B cell (primary cell): ENCODE results near the gene MINDY2. TPM values are rescaled to one million over a fixed set of nuclear protein-coding genes. Genes with fewer than 3 reads are reported as not detected.

ENCODE experiments used
- ATAC-seq: fragments of 200-7000 bp; cut with Tn5 transposase; one replicate; pipeline ENCODE4 v1.10.0; 2021; ENCODE audit warnings: low read depth, mild to moderate bottlenecking, moderate number of reproducible peaks, moderate library complexity
- CTCF ChIA-PET: fragments of 350-600 bp; sonication (Branson Sonifier 250); formaldehyde crosslinking; loops from one replicate; lab custom pipeline; 2021; ENCODE audit warnings: antibody characterized with exemption, inconsistent platforms; lab: Charles Lee
- POLR2A ChIA-PET: fragments of 350-600 bp; sonication (Branson Sonifier 250); formaldehyde crosslinking; loops from one replicate; lab custom pipeline; 2021; ENCODE audit warnings: antibody characterized with exemption; lab: Charles Lee
- DNase-seq: peaks from one replicate; pipeline ENCODE4 v3.0.0; 2013
- H2AFZ ChIP-seq: 2 replicates; pipeline ENCODE4 v1.6.1; 2012; ENCODE audit warnings: mild to moderate bottlenecking, low read depth, low read length; ENCODE audit not compliant: insufficient read depth, poor library complexity, severe bottlenecking
- H3K27ac ChIP-seq, 2 donors: 1 replicate in 1 of 2; 2 replicates in 1 of 2; pipeline ENCODE4 v1.5.1; 2012 to 2013; ENCODE audit warnings: low read length in 2 of 2, mild to moderate bottlenecking in 2 of 2, moderate library complexity in 1 of 2
- H3K27me3 ChIP-seq, 4 experiments: fragments of 200-600 bp in 1 of 4; sonication (generic) in 1 of 4; replicated peaks in 1 of 4; 1 replicate in 2 of 4; 2 replicates in 2 of 4; pipeline versions ENCODE4 v1.6.1 to v1.7.0; 2013 to 2016; ENCODE audit warnings: low read length in 3 of 4, mild to moderate bottlenecking in 2 of 4, mixed read lengths in 1 of 4, moderate library complexity in 1 of 4; ENCODE audit not compliant: insufficient read depth in 4 of 4, control insufficient read depth in 3 of 4; ENCODE audit errors: control extremely low read depth in 1 of 4
- H3K36me3 ChIP-seq, 2 experiments: replicated peaks in 1 of 2; 1 replicate in 1 of 2; 2 replicates in 1 of 2; pipeline versions ENCODE4 v1.6.1 to v1.7.1; 2013; ENCODE audit warnings: low read length in 1 of 2; ENCODE audit not compliant: insufficient read depth in 2 of 2, control insufficient read depth in 1 of 2; ENCODE audit errors: control extremely low read depth in 1 of 2, extremely low read depth in 1 of 2
- H3K4me1 ChIP-seq, 2 donors: fragments of 200-600 bp in 1 of 2; sonication (generic) in 1 of 2; 1 replicate in 1 of 2; 2 replicates in 1 of 2; pipeline versions ENCODE4 v1.5.1 to v1.6.1; 2013 to 2017; ENCODE audit warnings: low read length in 2 of 2; ENCODE audit not compliant: control insufficient read depth in 2 of 2, insufficient read depth in 2 of 2
- H3K4me2 ChIP-seq: replicated peaks from 2 replicates; pipeline ENCODE3; 2012; ENCODE audit warnings: mild to moderate bottlenecking, low read depth, low read length; ENCODE audit not compliant: poor library complexity, severe bottlenecking
- H3K4me3 ChIP-seq, 5 experiments: fragments of 200-600 bp in 1 of 5; sonication (generic) in 1 of 5; 1 replicate in 3 of 5; 2 replicates in 2 of 5; pipeline versions ENCODE4 v1.5.1 to v1.7.0; 2011 to 2016; ENCODE audit warnings: low read length in 4 of 5, mild to moderate bottlenecking in 4 of 5, low read depth in 2 of 5, control low read depth in 1 of 5, moderate library complexity in 1 of 5; ENCODE audit not compliant: insufficient read depth in 1 of 5; ENCODE audit errors: control extremely low read depth in 1 of 5, extremely low read depth in 1 of 5
- H3K79me2 ChIP-seq: fragments of 200-600 bp; sonication (generic); one replicate; pipeline ENCODE4 v1.6.0; 2016; ENCODE audit warnings: low read length; ENCODE audit not compliant: control insufficient read depth, insufficient read depth
- H3K9ac ChIP-seq: fragments of 200-600 bp; sonication (generic); 2 replicates; pipeline ENCODE4 v1.6.1; 2017; ENCODE audit warnings: mild to moderate bottlenecking, low read length, moderate library complexity
- H3K9me3 ChIP-seq, 3 donors: one replicate each; pipeline versions ENCODE4 v1.6.1 to v1.7.1; 2013; ENCODE audit warnings: low read length in 2 of 3; ENCODE audit not compliant: control insufficient read depth in 2 of 3, insufficient read depth in 1 of 3; ENCODE audit errors: control extremely low read depth in 1 of 3
- H4K20me1 ChIP-seq: 2 replicates; pipeline ENCODE4 v1.6.0; 2012; ENCODE audit warnings: mild to moderate bottlenecking, low read length; ENCODE audit not compliant: insufficient read depth, control insufficient read depth, poor library complexity, severe bottlenecking
- H3K27ac Mint-ChIP-seq: one replicate; pipeline ENCODE4 v1.8.0; 2021; ENCODE audit warnings: mixed read lengths
- H3K27me3 Mint-ChIP-seq: one replicate; pipeline ENCODE4 v1.8.0; 2021; ENCODE audit warnings: mixed read lengths
- H3K4me1 Mint-ChIP-seq: one replicate; pipeline ENCODE4 v1.8.0; 2021; ENCODE audit warnings: mixed read lengths
- H3K4me3 Mint-ChIP-seq: one replicate; pipeline ENCODE4 v1.8.0; 2021; ENCODE audit warnings: mixed read lengths
- H3K9me3 Mint-ChIP-seq: one replicate; pipeline ENCODE4 v1.8.0; 2022; ENCODE audit warnings: mixed read lengths; ENCODE audit not compliant: insufficient read depth
- EZH2 ChIP-seq: IDR thresholded peaks from 2 replicates; pipeline ENCODE4 v1.6.1; 2012; ENCODE audit warnings: borderline replicate concordance, low read depth, mild to moderate bottlenecking, moderate library complexity, low read length; ENCODE audit not compliant: insufficient read depth, poor library complexity, severe bottlenecking
- WGBS: methylation state at CpG from one replicate; pipeline ENCODE4 v1.1.5; 2013; ENCODE audit warnings: missing lambda C conversion rate; ENCODE audit not compliant: insufficient coverage; 5-methylcytosine and 5-hydroxymethylcytosine counted together
- intact Hi-C: fragments of 100-400 bp; cut with micrococcal nuclease; formaldehyde crosslinking; loops from one replicate; pipeline ENCODE4 v1.10.0; 2022
- polyA plus RNA-seq: library from polyadenylated mRNA; depleted of rRNA; stranded (reverse); fragments of >200 nt; gene quantifications from 2 replicates; pipeline ENCODE4 v1.2.3, GENCODE V29; 2012
- total RNA-seq, 2 donors: library from RNA; stranded (reverse); fragments of 120-200 nt in 1 of 2; gene quantifications; 1 replicate in 1 of 2; 2 replicates in 1 of 2; pipeline versions ENCODE4 v1.2.3 to v1.2.4, GENCODE V29; 2013 to 2022
- TF ChIP-seq, protein P1 (sequence below): fragments of 200-600 bp; IDR thresholded peaks from one replicate; pipeline ENCODE4 v1.8.0; 2022; ENCODE audit warnings: antibody characterized with exemption, mild to moderate bottlenecking

The MINDY2 gene
- total and polyA plus RNA-seq, 2 donors (not counting 1 experiment from before 2014, with no cell fraction given), result 2.3 to 16.6 TPM

DNA sequence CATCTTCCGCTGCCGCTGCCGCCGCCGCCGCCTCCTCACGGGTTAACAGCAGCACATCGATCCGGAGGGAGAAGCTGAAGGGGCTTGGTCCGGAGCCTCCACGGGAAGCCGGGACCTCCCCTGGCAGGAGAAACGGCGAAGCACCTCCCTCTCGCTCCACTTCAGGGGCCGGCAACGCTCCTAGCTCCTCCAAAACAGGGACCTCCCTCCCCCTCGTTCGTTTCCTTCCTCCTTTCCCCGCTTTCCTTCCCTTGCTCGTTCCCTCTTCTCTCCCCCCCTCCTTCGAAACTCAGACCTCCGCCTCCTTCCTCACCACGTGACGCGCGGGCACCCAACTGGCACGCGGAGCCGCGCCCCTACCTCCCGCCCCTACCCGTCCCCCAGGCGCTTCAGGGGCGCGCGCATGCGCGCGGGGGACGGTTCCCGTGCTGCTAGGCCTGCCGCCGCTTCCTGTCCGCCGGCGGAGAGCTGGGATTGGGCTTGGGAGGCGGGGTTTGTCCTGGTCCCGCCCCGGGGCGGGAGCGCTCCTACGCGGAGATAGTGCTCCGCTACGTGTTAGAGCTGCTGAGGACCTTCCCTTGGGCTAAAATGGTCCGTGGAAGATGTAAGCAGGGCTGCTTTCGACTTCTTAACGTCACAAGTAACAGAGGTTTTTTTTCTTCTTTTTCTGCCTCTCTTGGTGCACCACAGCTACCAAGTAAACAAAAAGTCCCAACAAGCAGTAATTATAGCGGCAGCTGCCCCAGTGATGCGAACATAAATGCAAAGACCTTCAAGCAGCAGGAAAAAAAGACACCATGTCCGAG lies 21.4 kb upstream of the MINDY2 start, which contains the start of gene ADAM10:
ADAM10 (minus strand) TSS at position 176 of the 806 bp plus-strand sequence; CDS start at position 3, 173 bp downstream.
- H4K20me1 ChIP-seq, result peaks cover 21% of the 10 kb centered on the region
- no peaks in the 10 kb centered on the region for H3K9me3 ChIP-seq
- WGBS, result 0% methylated on average over 62 of the region's 62 CpGs
- H3K9me3 Mint-ChIP-seq, result no peaks in the 10 kb centered on the region
- intact Hi-C loops, result loop anchor here (1.0 to 5.0 kb wide), 7 partner anchors 22 to 939 kb away; partner anchors contain the start of genes BNIP2, GTF2A2, MINDY2 and SLTM
- ATAC-seq (peak; percentile 88), DNase-seq (peak; percentile 97)
- H2AFZ ChIP-seq, result peak within 1 kb of the TSS; percentile 92
- H3K27ac Mint-ChIP-seq, result peak within 1 kb of the TSS; percentile 97
- peak within 1 kb of the TSS; percentile 87 for H3K4me2 ChIP-seq
- H3K36me3 ChIP-seq, result no peaks in the 10 kb centered on the region
- TF ChIP-seq, protein P1, sequence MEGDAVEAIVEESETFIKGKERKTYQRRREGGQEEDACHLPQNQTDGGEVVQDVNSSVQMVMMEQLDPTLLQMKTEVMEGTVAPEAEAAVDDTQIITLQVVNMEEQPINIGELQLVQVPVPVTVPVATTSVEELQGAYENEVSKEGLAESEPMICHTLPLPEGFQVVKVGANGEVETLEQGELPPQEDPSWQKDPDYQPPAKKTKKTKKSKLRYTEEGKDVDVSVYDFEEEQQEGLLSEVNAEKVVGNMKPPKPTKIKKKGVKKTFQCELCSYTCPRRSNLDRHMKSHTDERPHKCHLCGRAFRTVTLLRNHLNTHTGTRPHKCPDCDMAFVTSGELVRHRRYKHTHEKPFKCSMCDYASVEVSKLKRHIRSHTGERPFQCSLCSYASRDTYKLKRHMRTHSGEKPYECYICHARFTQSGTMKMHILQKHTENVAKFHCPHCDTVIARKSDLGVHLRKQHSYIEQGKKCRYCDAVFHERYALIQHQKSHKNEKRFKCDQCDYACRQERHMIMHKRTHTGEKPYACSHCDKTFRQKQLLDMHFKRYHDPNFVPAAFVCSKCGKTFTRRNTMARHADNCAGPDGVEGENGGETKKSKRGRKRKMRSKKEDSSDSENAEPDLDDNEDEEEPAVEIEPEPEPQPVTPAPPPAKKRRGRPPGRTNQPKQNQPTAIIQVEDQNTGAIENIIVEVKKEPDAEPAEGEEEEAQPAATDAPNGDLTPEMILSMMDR, result no peak
- TF ChIP-seq EZH2, result no peak
- no peaks in the 10 kb centered on the region for H3K27me3 ChIP-seq
- ChIA-PET CTCF (interaction anchor here (0.7 to 1.9 kb wide), 5 partner anchors 20 to 298 kb away, joined by 3 to 28 read pairs (median 4); partner anchors contain the start of gene MINDY2), POLR2A (interaction anchor here (0.6 to 3.3 kb wide), 5 partner anchors 11 to 180 kb away, joined by 3 to 55 read pairs (median 5); partner anchors contain the start of gene MINDY2)
- H3K9ac ChIP-seq, result peak within 1 kb of the TSS; percentile 84
- peak within 1 kb of the TSS; percentile 88 to 99 (median 99) for H3K4me3 ChIP-seq
- peaks cover 35% of the 10 kb centered on the region for H3K4me1 Mint-ChIP-seq
- H3K4me1 ChIP-seq, result peaks cover 12 to 27% of the 10 kb centered on the region in 2 donors
- peak within 1 kb of the TSS; percentile 86 to 92 for H3K27ac ChIP-seq
- H3K4me3 Mint-ChIP-seq, result peak within 1 kb of the TSS; percentile 99
- H3K27me3 Mint-ChIP-seq, result no peaks in the 10 kb centered on the region
- H3K79me2 ChIP-seq, result peaks cover 48% of the 10 kb centered on the region
